Smooth muscle cell (in vitro differentiated cells): ENCODE data around the gene ISCA2. TPM values are rescaled to one million over a fixed set of nuclear protein-coding genes. Genes with fewer than 3 reads are reported as not detected.

Experiments used
- DNase-seq: peaks from one replicate; lab custom pipeline; 2025; ENCODE audit not compliant: unreplicated experiment; lab: John Stamatoyannopoulos, UW
- H2AFZ ChIP-seq: fragments of 200-600 bp; sonication (generic); 2 replicates; pipeline ENCODE4 v1.6.0; 2016; ENCODE audit warnings: antibody characterized with exemption, low read depth, mild to moderate bottlenecking
- H3F3A ChIP-seq: fragments of 200-600 bp; sonication (generic); 2 replicates; pipeline ENCODE4 v1.6.0; 2017; ENCODE audit warnings: antibody characterized with exemption, low read depth
- H3K27ac ChIP-seq: fragments of 200-600 bp; sonication (generic); 2 replicates; pipeline ENCODE4 v1.5.1; 2016; ENCODE audit warnings: low read depth, mild to moderate bottlenecking
- H3K27me3 ChIP-seq: fragments of 200-600 bp; sonication (generic); 2 replicates; pipeline ENCODE4 v1.6.1; 2016; ENCODE audit warnings: low read depth, mild to moderate bottlenecking
- H3K36me3 ChIP-seq: fragments of 200-600 bp; sonication (generic); 2 replicates; pipeline ENCODE4 v1.5.1; 2016; ENCODE audit warnings: low read depth
- H3K4me1 ChIP-seq: fragments of 200-600 bp; sonication (generic); 2 replicates; pipeline ENCODE4 v1.5.1; 2016; ENCODE audit warnings: low read depth
- H3K4me2 ChIP-seq: fragments of 200-600 bp; sonication (generic); 2 replicates; pipeline ENCODE4 v1.6.0; 2016; ENCODE audit warnings: mild to moderate bottlenecking
- H3K4me3 ChIP-seq: fragments of 200-600 bp; sonication (generic); 2 replicates; pipeline ENCODE4 v1.5.1; 2016; ENCODE audit warnings: mild to moderate bottlenecking
- H3K79me2 ChIP-seq: fragments of 200-600 bp; sonication (generic); 2 replicates; pipeline ENCODE4 v1.6.0; 2016; ENCODE audit warnings: low read depth, mild to moderate bottlenecking
- H3K9ac ChIP-seq: fragments of 200-600 bp; sonication (generic); 2 replicates; pipeline ENCODE4 v1.6.0; 2016; ENCODE audit warnings: low read depth
- H3K9me3 ChIP-seq: fragments of 200-600 bp; sonication (generic); replicated peaks from 2 replicates; pipeline ENCODE4 v1.5.1; 2016; ENCODE audit warnings: low read depth
- H4K20me1 ChIP-seq: fragments of 200-600 bp; sonication (generic); 2 replicates; pipeline ENCODE4 v1.6.0; 2016; ENCODE audit warnings: low read depth
- CTCF ChIP-seq: fragments of 200-600 bp; sonication (generic); IDR thresholded peaks from 2 replicates; pipeline ENCODE4 v1.5.1; 2017; ENCODE audit warnings: borderline replicate concordance, mild to moderate bottlenecking, antibody characterized with exemption; ENCODE audit not compliant: insufficient read depth, poor library complexity, severe bottlenecking
- WGBS: methylation state at CpG from one replicate; pipeline ENCODE4 v1.1.7; 2016; ENCODE audit warnings: low lambda C conversion rate; 5-methylcytosine and 5-hydroxymethylcytosine counted together
- polyA plus RNA-seq: library from polyadenylated mRNA; unstranded; fragments of >200 nt; fragmentation: Nextera tagmentation; extraction: Ambion mirVana; gene quantifications from 2 replicates; pipeline ENCODE4 v1.2.1, GENCODE V29; 2016
- total RNA-seq: library from RNA; depleted of rRNA; stranded (reverse); fragments of >200 nt; gene quantifications from 2 replicates; pipeline ENCODE4 v1.2.3, GENCODE V29; 2014

The ISCA2 gene
- total and polyA plus RNA-seq, 2 experiments from 2014 or later, result 15.0 to 65.8 TPM

GRCh38 chr14:74482571-74482970 is 11.0 kb upstream of the ISCA2 start:
- no peaks in the 10 kb centered on the region for H3K4me1 ChIP-seq
- no peaks in the 10 kb centered on the region for H3F3A ChIP-seq
- H3K79me2 ChIP-seq, result no peaks in the 10 kb centered on the region
- no peak overlapping the region for H3K27ac ChIP-seq
- H3K4me2 ChIP-seq, result no peak overlapping the region
- H2AFZ ChIP-seq, result no peak overlapping the region
- no peaks in the 10 kb centered on the region for H4K20me1 ChIP-seq
- H3K36me3 ChIP-seq, result no peaks in the 10 kb centered on the region
- no peak overlapping the region for H3K4me3 ChIP-seq
- H3K9me3 ChIP-seq, result no peaks in the 10 kb centered on the region
- DNase-seq, result no peak
- WGBS, result 93% methylated on average over 3 of the region's 3 CpGs
- H3K9ac ChIP-seq, result no peak overlapping the region
- TF ChIP-seq CTCF, result no peak
- H3K27me3 ChIP-seq, result no peaks in the 10 kb centered on the region

- no peak for DNase-seq
Measured at GRCh38 chr14:74483321-74483720, 10.2 kb upstream of the ISCA2 start.

GRCh38 chr14:74486164-74486563 is 7.4 kb upstream of the ISCA2 start:
- DNase-seq, result no peak
- no peaks in the 10 kb centered on the region for H3K36me3 ChIP-seq
- no peaks in the 10 kb centered on the region for H3F3A ChIP-seq
- H2AFZ ChIP-seq, result no peak overlapping the region
- WGBS, result 93% methylated on average over 3 of the region's 3 CpGs
- no peaks in the 10 kb centered on the region for H3K9me3 ChIP-seq
- H3K4me3 ChIP-seq, result no peak overlapping the region
- no peak overlapping the region for H3K4me2 ChIP-seq
- H4K20me1 ChIP-seq, result peaks cover 17% of the 10 kb centered on the region
- no peaks in the 10 kb centered on the region for H3K79me2 ChIP-seq
- no peak for TF ChIP-seq CTCF
- H3K27ac ChIP-seq, result no peak overlapping the region
- no peak overlapping the region for H3K9ac ChIP-seq
- H3K27me3 ChIP-seq, result no peaks in the 10 kb centered on the region
- H3K4me1 ChIP-seq, result peaks cover under 1% of the 10 kb centered on the region

More at GRCh38 chr14:74483321-74483720, 10.2 kb upstream of the ISCA2 start:
- Histone ChIP-seq H3F3A (no peaks in the 10 kb centered on the region), H3K9me3 (no peaks in the 10 kb centered on the region), H3K4me1 (no peaks in the 10 kb centered on the region), H3K4me3 (no peak overlapping the region), H3K9ac (no peak overlapping the region), H3K4me2 (no peak overlapping the region), H3K27me3 (no peaks in the 10 kb centered on the region), H3K36me3 (no peaks in the 10 kb centered on the region), H3K27ac (no peak overlapping the region), H3K79me2 (no peaks in the 10 kb centered on the region), H2AFZ (no peak overlapping the region), H4K20me1 (no peaks in the 10 kb centered on the region)
- no peak for TF ChIP-seq CTCF

GRCh38 chr14:74488786-74489397 is 4.7 kb upstream of the ISCA2 start:
- Histone ChIP-seq H3K4me1 (peaks cover 7% of the 10 kb centered on the region), H3K4me3 (no peak overlapping the region), H3K36me3 (no peaks in the 10 kb centered on the region), H4K20me1 (peaks cover 23% of the 10 kb centered on the region), H3K9ac (no peak overlapping the region), H2AFZ (no peak overlapping the region), H3K27me3 (peaks cover 5% of the 10 kb centered on the region), H3K79me2 (no peaks in the 10 kb centered on the region), H3F3A (no peaks in the 10 kb centered on the region), H3K4me2 (no peak overlapping the region), H3K27ac (no peak overlapping the region), H3K9me3 (no peaks in the 10 kb centered on the region)
- TF ChIP-seq CTCF, result no peak
- DNase-seq, result no peak
